Measurements from ENCODE around the gene SEMA3E. TPM values are rescaled to one million over a fixed set of nuclear protein-coding genes. Genes with fewer than 3 reads are reported as not detected.

The SEMA3E gene
- total RNA-seq, 2 donors from 2014 or later = 339 to 438 TPM

DNA sequence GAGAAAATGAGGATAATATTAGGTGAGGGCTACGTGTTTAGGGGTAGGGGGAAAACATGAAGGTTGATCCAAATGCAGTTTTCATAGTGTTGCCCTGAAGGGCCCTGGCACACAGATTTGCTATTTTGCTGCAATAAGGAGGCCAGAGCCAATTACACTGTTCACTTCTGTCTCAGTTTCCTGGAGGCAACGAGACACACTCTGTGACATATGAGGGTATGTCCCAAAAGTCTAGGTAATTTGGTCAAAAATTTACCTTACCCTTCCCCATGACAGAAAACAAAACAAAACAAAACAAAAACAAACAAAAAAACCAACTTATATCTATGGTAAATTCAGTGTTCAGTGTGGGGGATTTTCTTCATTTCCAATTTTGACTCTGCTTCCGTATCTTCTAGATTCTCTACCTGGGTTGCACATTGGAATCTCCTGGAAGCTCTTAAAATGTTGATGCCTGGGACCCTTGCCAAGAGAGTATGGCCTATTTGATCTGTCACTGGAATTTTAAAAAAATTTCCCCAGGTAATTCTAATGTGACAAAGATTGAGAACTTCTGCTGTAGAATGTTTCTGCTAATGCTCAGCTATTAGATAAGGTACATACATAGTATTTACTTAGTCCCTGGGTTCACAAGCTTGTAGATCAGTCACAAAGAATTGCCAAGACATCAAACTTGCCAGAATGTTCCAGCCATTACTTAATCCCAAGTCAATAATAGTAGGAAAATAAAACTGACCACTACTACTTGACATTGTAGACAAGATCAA is 139.5 kb downstream of the SEMA3E start:
- Mint-ChIP-seq H3K36me3 (ENCODE audit: low read depth) (peaks cover 8% of the 10 kb centered on the region), H3K9me3 (no peaks in the 10 kb centered on the region)
- 91 to 100% methylated on average over 2 to 3 of the region's 3 CpGs for WGBS, 2 experiments (ENCODE audit: insufficient coverage in 1 of 2, insufficient read length in 1 of 2)

DNA sequence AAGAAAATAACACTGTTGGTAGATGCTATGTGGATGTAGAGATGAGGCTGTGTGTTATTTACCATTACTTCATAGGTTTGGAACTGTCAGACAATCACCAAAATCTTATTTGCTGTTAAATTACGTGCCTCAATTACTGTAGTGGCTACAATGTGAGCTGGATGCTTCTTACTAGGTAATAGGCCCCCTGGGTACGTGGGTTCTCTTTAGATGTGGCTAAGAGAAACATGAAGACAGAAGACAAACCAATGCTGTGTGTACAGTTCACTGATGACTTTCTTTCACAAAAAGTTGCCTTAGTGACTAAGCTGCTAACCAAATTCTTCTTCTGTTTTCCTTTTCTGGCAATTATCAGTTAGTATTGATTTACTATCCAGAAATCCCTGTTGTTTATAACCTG is 144.6 kb downstream of the SEMA3E start:
- Mint-ChIP-seq H3K4me1 (no peaks in the 10 kb centered on the region), H3K27me3 (ENCODE audit: insufficient read depth) (no peaks in the 10 kb centered on the region), H3K9me3 (no peaks in the 10 kb centered on the region), H3K4me3 (no peak overlapping the region), H3K36me3 (ENCODE audit: low read depth) (peaks cover 2% of the 10 kb centered on the region), H3K27ac (no peak overlapping the region)
- no peaks in the 10 kb centered on the region for H3K9me3 ChIP-seq (ENCODE audit: control insufficient read depth, low read length)
- no peak overlapping the region for H3K4me3 ChIP-seq (ENCODE audit: low read length)
- no peaks in the 10 kb centered on the region for H3K36me3 ChIP-seq (ENCODE audit: control insufficient read depth, insufficient read depth, low read length)
- no peaks in the 10 kb centered on the region for H3K4me1 ChIP-seq (ENCODE audit: control insufficient read depth, insufficient read depth, low read length)
- no peak overlapping the region for H3K27ac ChIP-seq (ENCODE audit: low read depth, low read length)
- no peak for DNase-seq
- H3K27me3 ChIP-seq (ENCODE audit: control insufficient read depth, insufficient read depth, low read length, poor library complexity, severe bottlenecking) = no peaks in the 10 kb centered on the region
- WGBS, 2 experiments (ENCODE audit: insufficient coverage in 1 of 2, insufficient read length in 1 of 2) = 90 to 100% methylated on average over 2 of the region's 2 CpGs
- TF ChIP-seq, protein P1, sequence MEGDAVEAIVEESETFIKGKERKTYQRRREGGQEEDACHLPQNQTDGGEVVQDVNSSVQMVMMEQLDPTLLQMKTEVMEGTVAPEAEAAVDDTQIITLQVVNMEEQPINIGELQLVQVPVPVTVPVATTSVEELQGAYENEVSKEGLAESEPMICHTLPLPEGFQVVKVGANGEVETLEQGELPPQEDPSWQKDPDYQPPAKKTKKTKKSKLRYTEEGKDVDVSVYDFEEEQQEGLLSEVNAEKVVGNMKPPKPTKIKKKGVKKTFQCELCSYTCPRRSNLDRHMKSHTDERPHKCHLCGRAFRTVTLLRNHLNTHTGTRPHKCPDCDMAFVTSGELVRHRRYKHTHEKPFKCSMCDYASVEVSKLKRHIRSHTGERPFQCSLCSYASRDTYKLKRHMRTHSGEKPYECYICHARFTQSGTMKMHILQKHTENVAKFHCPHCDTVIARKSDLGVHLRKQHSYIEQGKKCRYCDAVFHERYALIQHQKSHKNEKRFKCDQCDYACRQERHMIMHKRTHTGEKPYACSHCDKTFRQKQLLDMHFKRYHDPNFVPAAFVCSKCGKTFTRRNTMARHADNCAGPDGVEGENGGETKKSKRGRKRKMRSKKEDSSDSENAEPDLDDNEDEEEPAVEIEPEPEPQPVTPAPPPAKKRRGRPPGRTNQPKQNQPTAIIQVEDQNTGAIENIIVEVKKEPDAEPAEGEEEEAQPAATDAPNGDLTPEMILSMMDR (conservative IDR thresholded peaks at IDR 0.05) = no peak
- H3K9ac ChIP-seq (ENCODE audit: extremely low read depth, low read length, poor library complexity, severe bottlenecking) = no peak overlapping the region

More for the DNA sequence above, 139.5 kb downstream of the SEMA3E start:
- H3K27me3 ChIP-seq (ENCODE audit: control insufficient read depth, insufficient read depth, low read length, poor library complexity, severe bottlenecking) = no peaks in the 10 kb centered on the region
- DNase-seq = no peak
- H3K9ac ChIP-seq (ENCODE audit: extremely low read depth, low read length, poor library complexity, severe bottlenecking) = no peak overlapping the region
- H3K9me3 ChIP-seq (ENCODE audit: control insufficient read depth, low read length) = no peaks in the 10 kb centered on the region
- H3K27ac ChIP-seq (ENCODE audit: low read depth, low read length) = no peak overlapping the region
- H3K4me1 ChIP-seq (ENCODE audit: control insufficient read depth, insufficient read depth, low read length) = no peaks in the 10 kb centered on the region
- peaks cover 6% of the 10 kb centered on the region for H3K4me1 Mint-ChIP-seq
- H3K4me3 ChIP-seq (ENCODE audit: low read length) = no peak overlapping the region
- no peaks in the 10 kb centered on the region for H3K27me3 Mint-ChIP-seq (ENCODE audit: insufficient read depth)
- H3K27ac Mint-ChIP-seq = no peak overlapping the region
- H3K36me3 ChIP-seq (ENCODE audit: control insufficient read depth, insufficient read depth, low read length) = no peaks in the 10 kb centered on the region
- TF ChIP-seq, protein P1 (conservative IDR thresholded peaks at IDR 0.05) = no peak
- no peak overlapping the region for H3K4me3 Mint-ChIP-seq

DNA sequence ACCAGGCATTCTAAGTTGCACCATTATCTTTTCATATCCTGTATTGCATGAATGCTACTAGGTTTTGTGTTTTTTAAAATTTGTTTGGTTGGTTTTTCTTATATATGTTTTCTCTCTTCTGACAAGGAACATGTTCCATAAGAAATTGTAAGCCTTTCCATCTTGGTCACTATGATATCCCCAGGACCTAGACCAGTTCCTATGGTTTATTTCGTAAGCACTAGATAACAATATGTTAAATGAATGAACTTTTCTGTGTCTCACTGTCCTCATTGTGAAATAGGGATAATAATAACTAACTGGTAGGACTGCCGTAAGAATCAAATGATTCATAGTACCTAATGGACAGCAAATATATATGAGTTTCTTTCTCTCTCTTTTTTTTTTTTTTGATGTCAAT is 146.3 kb downstream of the SEMA3E start:
- H3K27me3 ChIP-seq (ENCODE audit: control insufficient read depth, insufficient read depth, low read length, poor library complexity, severe bottlenecking) = no peaks in the 10 kb centered on the region
- H3K9me3 Mint-ChIP-seq = no peaks in the 10 kb centered on the region
- no peak overlapping the region for H3K4me3 ChIP-seq (ENCODE audit: low read length)
- DNase-seq = no peak
- peaks cover 2% of the 10 kb centered on the region for H3K36me3 Mint-ChIP-seq (ENCODE audit: low read depth)
- H3K27ac ChIP-seq (ENCODE audit: low read depth, low read length) = no peak overlapping the region
- TF ChIP-seq, protein P1 (conservative IDR thresholded peaks at IDR 0.05) = no peak
- no peaks in the 10 kb centered on the region for H3K4me1 Mint-ChIP-seq
- H3K27ac Mint-ChIP-seq = no peak overlapping the region
- H3K36me3 ChIP-seq (ENCODE audit: control insufficient read depth, insufficient read depth, low read length) = no peaks in the 10 kb centered on the region
- 86% methylated on average over 2 of the region's 2 CpGs; no CpG with 5 or more reads in 1 of the 2 experiments for WGBS, 2 experiments (ENCODE audit: insufficient coverage in 1 of 2, insufficient read length in 1 of 2)
- no peaks in the 10 kb centered on the region for H3K9me3 ChIP-seq (ENCODE audit: control insufficient read depth, low read length)
- H3K4me1 ChIP-seq (ENCODE audit: control insufficient read depth, insufficient read depth, low read length) = no peaks in the 10 kb centered on the region
- H3K4me3 Mint-ChIP-seq = no peak overlapping the region
- no peak overlapping the region for H3K9ac ChIP-seq (ENCODE audit: extremely low read depth, low read length, poor library complexity, severe bottlenecking)
- no peaks in the 10 kb centered on the region for H3K27me3 Mint-ChIP-seq (ENCODE audit: insufficient read depth)
